Measurements from ENCODE around the gene SPACA4. TPM values are rescaled to one million over a fixed set of nuclear protein-coding genes. Genes with fewer than 3 reads are reported as not detected.

Gene SPACA4
- total and polyA plus RNA-seq, 2 of the 4 experiments (the other 2 are of a cell fraction): not detected

GRCh38 chr19:48633148-48634035 is 26.9 kb downstream of the SPACA4 start:
- Histone ChIP-seq H2AFZ (replicated peaks; ENCODE audit: low read length, poor library complexity) (no peak overlapping the region), H3K14ac (replicated peaks; ENCODE audit: low read depth, low read length) (no peak overlapping the region; the same call in 1 of the 2 replicates), H3K4me3 (ENCODE audit: insufficient read depth, low read depth, low read length) (no peak overlapping the region), H2AK9ac (replicated peaks; ENCODE audit: low read depth, low read length, poor library complexity) (peak overlapping the region; percentile 88), H3K27me3 (ENCODE audit: control insufficient read depth, insufficient read depth, low read length) (no peaks in the 10 kb centered on the region), H3K9me1 (ENCODE audit: insufficient read depth, low read length) (peaks cover 25% of the 10 kb centered on the region), H3K56ac (ENCODE audit: extremely low read depth, insufficient read depth, low read length) (no peak overlapping the region), H4K8ac (ENCODE audit: low read depth in 2 of 2, low read length in 2 of 2) (peak overlapping the region; percentile 92 to 99; a peak in 3 of 4 replicates), H3K23ac (ENCODE audit: low read depth, low read length) (peak overlapping the region; percentile 61; the same call in 1 of the 2 replicates), H2BK5ac (ENCODE audit: low read depth, low read length, poor library complexity, severe bottlenecking) (peak overlapping the region; percentile 91), H3K79me1 (ENCODE audit: low read depth in 1 of 2, low read length in 2 of 2) (peaks cover 0 to 15% of the 10 kb centered on the region in 2 experiments; a peak in 3 of 4 replicates), H3K4ac (ENCODE audit: low read depth, low read length) (peak overlapping the region; percentile 96), H2BK15ac (ENCODE audit: low read depth, low read length) (peak overlapping the region; percentile 96; the same call in 2 of the 3 replicates), H3K9me3 (ENCODE audit: control insufficient read depth, insufficient read depth, low read length) (no peaks in the 10 kb centered on the region), H3K36me3 (ENCODE audit: control insufficient read depth, insufficient read depth, low read length) (no peaks in the 10 kb centered on the region; the same call in 1 of the 2 replicates), H4K91ac (ENCODE audit: insufficient read depth, low read depth, low read length) (peak overlapping the region; percentile 95; the same call in 1 of the 2 replicates), H2BK120ac (ENCODE audit: low read depth, low read length) (peak overlapping the region; percentile 97), H4K5ac (ENCODE audit: low read depth, low read length) (peak overlapping the region; percentile 95), H3K4me2 (ENCODE audit: low read depth, low read length) (peak overlapping the region; percentile 67; the same call in 1 of the 2 replicates), H3K9ac (ENCODE audit: low read depth, low read length) (no peak overlapping the region), H3K27ac (ENCODE audit: insufficient read depth, low read length) (peak overlapping the region; percentile 83; the same call in 1 of the 2 replicates), H3K4me1 (ENCODE audit: control insufficient read depth, insufficient read depth, low read length) (peaks cover 41% of the 10 kb centered on the region), H3K18ac (ENCODE audit: low read depth, low read length) (peak overlapping the region; percentile 92), H2AK5ac (ENCODE audit: low read depth, low read length) (peak overlapping the region; percentile 98), H4K20me1 (ENCODE audit: insufficient read depth, low read length) (peaks cover 4% of the 10 kb centered on the region; the same call in 1 of the 2 replicates), H2BK20ac (ENCODE audit: low read depth, low read length) (peak overlapping the region; percentile 99)
- DNase-seq (no peak), ATAC-seq (ENCODE audit: low read depth) (no peak)
- dilution Hi-C loops (cut with HindIII; ENCODE audit: low sequenced_read_pairs, unreplicated experiment) (no loop called here), intact Hi-C loops (cut with micrococcal nuclease) (no loop called here), in situ Hi-C loops (cut with MboI; ENCODE audit: low sequenced_read_pairs) (no loop called here)
- ChIA-PET CTCF (no interaction called here), POLR2A (ENCODE audit: unreplicated experiment) (interaction anchor here (0.7 kb wide), 1 partner anchor 16 kb away, joined by 3 read pairs; no protein-coding TSS in a partner anchor)
- WGBS, 2 experiments (ENCODE audit: extremely low coverage in 2 of 2, insufficient read length in 1 of 2): 50% methylated on average over 2 of the region's 22 CpGs; no CpG with 5 or more reads in 1 of the 2 experiments
- BruUV-seq (replicated peaks): no TSS peak
- TF ChIP-seq MXI1 (IDR thresholded peaks at IDR 0.05; ENCODE audit: borderline replicate concordance, low read depth, low read length) (no peak), NFE2L2 (IDR thresholded peaks at IDR 0.05; ENCODE audit: low read depth, low read length) (no peak), POLR2A (IDR thresholded peaks at IDR 0.05; ENCODE audit: low read depth, low read length) (no peak), CTCF (conservative IDR thresholded peaks at IDR 0.05; ENCODE audit: low read depth, low read length) (no peak), BHLHE40 (IDR thresholded peaks at IDR 0.05; ENCODE audit: low read depth, low read length) (no peak), RCOR1 (IDR thresholded peaks at IDR 0.05; ENCODE audit: insufficient replicate concordance, low read length) (no peak), RFX5 (IDR thresholded peaks at IDR 0.05; ENCODE audit: low read depth, low read length) (no peak), FOS (IDR thresholded peaks at IDR 0.05; ENCODE audit: low read depth, low read length) (no peak), SMC3 (IDR thresholded peaks at IDR 0.05; ENCODE audit: low read depth, low read length) (no peak), MAZ (IDR thresholded peaks at IDR 0.05; ENCODE audit: borderline replicate concordance, low read depth, low read length) (no peak), USF2 (IDR thresholded peaks at IDR 0.05; ENCODE audit: low read depth, low read length) (no peak), ELK1 (IDR thresholded peaks at IDR 0.05; ENCODE audit: borderline replicate concordance, low read depth, low read length) (no peak), MAFK (IDR thresholded peaks at IDR 0.05; ENCODE audit: low read depth, low read length) (no peak)
